ENCODE data around the gene PLEKHA6. TPM values are rescaled to one million over a fixed set of nuclear protein-coding genes. Genes with fewer than 3 reads are reported as not detected.

The PLEKHA6 gene
- total and polyA plus RNA-seq, 2 of the 4 experiments (the other 2 are of a cell fraction), result 8.2 to 19.9 TPM

- H3K4me2 ChIP-seq (ENCODE audit: low read depth, low read length), result no peak overlapping the region
- H3K23ac ChIP-seq (ENCODE audit: low read depth, low read length), result no peak overlapping the region
- no peak overlapping the region for H2AFZ ChIP-seq (replicated peaks; ENCODE audit: low read length, poor library complexity)
- in situ Hi-C loops (cut with MboI; ENCODE audit: low sequenced_read_pairs), result no loop called here
- DNase-seq (no peak), ATAC-seq (ENCODE audit: low read depth) (no peak)
- H3K4me1 ChIP-seq (ENCODE audit: control insufficient read depth, insufficient read depth, low read length), result peaks cover 29% of the 10 kb centered on the region
- H3K9me3 ChIP-seq (ENCODE audit: control insufficient read depth, insufficient read depth, low read length), result no peaks in the 10 kb centered on the region
- no peak overlapping the region for H3K56ac ChIP-seq (ENCODE audit: extremely low read depth, insufficient read depth, low read length)
- no peak overlapping the region for H2BK120ac ChIP-seq (ENCODE audit: low read depth, low read length)
- no peak overlapping the region for H3K14ac ChIP-seq (replicated peaks; ENCODE audit: low read depth, low read length)
- H2BK5ac ChIP-seq (ENCODE audit: low read depth, low read length, poor library complexity, severe bottlenecking), result no peak overlapping the region
- WGBS, 2 experiments (ENCODE audit: extremely low coverage in 2 of 2, insufficient read length in 1 of 2), result 85% methylated on average over 7 of the region's 13 CpGs; no CpG with 5 or more reads in 1 of the 2 experiments
- intact Hi-C loops (cut with micrococcal nuclease), result no loop called here
- H3K79me1 ChIP-seq (ENCODE audit: low read depth in 1 of 2, low read length in 2 of 2), result no peaks in the 10 kb centered on the region
- no TSS peak for BruUV-seq (replicated peaks)
- peaks cover 8% of the 10 kb centered on the region; the same call in 1 of the 2 replicates for H3K9me1 ChIP-seq (ENCODE audit: insufficient read depth, low read length)
- TF ChIP-seq USF2 (IDR thresholded peaks at IDR 0.05; ENCODE audit: low read depth, low read length) (no peak), MXI1 (IDR thresholded peaks at IDR 0.05; ENCODE audit: borderline replicate concordance, low read depth, low read length) (no peak), SMC3 (IDR thresholded peaks at IDR 0.05; ENCODE audit: low read depth, low read length) (no peak), CEBPB (IDR thresholded peaks at IDR 0.05; ENCODE audit: low read depth, low read length) (no peak), RCOR1 (IDR thresholded peaks at IDR 0.05; ENCODE audit: insufficient replicate concordance, low read length) (no peak), FOS (IDR thresholded peaks at IDR 0.05; ENCODE audit: low read depth, low read length) (no peak), NFE2L2 (IDR thresholded peaks at IDR 0.05; ENCODE audit: low read depth, low read length) (no peak), RAD21 (IDR thresholded peaks at IDR 0.05; ENCODE audit: low read length) (no peak), POLR2A (IDR thresholded peaks at IDR 0.05; ENCODE audit: low read depth, low read length) (no peak), CHD1 (IDR thresholded peaks at IDR 0.05; ENCODE audit: low read depth, low read length) (no peak)
- no peak overlapping the region for H3K27ac ChIP-seq (ENCODE audit: insufficient read depth, low read length)
- no peaks in the 10 kb centered on the region for H3K27me3 ChIP-seq (ENCODE audit: control insufficient read depth, insufficient read depth, low read length)
- H2BK20ac ChIP-seq (ENCODE audit: low read depth, low read length), result no peak overlapping the region; the same call in 1 of the 2 replicates
- no peak overlapping the region for H2AK9ac ChIP-seq (replicated peaks; ENCODE audit: low read depth, low read length, poor library complexity)
- dilution Hi-C loops (cut with HindIII; ENCODE audit: low sequenced_read_pairs, unreplicated experiment), result no loop called here
- H2AK5ac ChIP-seq (ENCODE audit: low read depth, low read length), result no peak overlapping the region
- no peak overlapping the region for H4K91ac ChIP-seq (ENCODE audit: insufficient read depth, low read depth, low read length)
- CTCF ChIA-PET, result no interaction called here
- no peaks in the 10 kb centered on the region for H4K20me1 ChIP-seq (ENCODE audit: insufficient read depth, low read length)
- H2BK15ac ChIP-seq (ENCODE audit: low read depth, low read length), result no peak overlapping the region
- no peak overlapping the region for H3K4ac ChIP-seq (ENCODE audit: low read depth, low read length)
- no peak overlapping the region for H3K4me3 ChIP-seq (ENCODE audit: insufficient read depth, low read depth, low read length)
- POLR2A ChIA-PET (ENCODE audit: unreplicated experiment), result no interaction called here
- no peak overlapping the region for H4K8ac ChIP-seq (ENCODE audit: low read depth in 2 of 2, low read length in 2 of 2)
- H4K5ac ChIP-seq (ENCODE audit: low read depth, low read length), result no peak overlapping the region
- no peaks in the 10 kb centered on the region for H3K36me3 ChIP-seq (ENCODE audit: control insufficient read depth, insufficient read depth, low read length)
- H3K18ac ChIP-seq (ENCODE audit: low read depth, low read length), result no peak overlapping the region
- H3K9ac ChIP-seq (ENCODE audit: low read depth, low read length), result no peak overlapping the region
These were observed 27.8 kb downstream of the PLEKHA6 start for GRCh38 chr1:204331847-204332487.

Measured in IMR-90 (cell line).